Endothelial cell of umbilical vein (primary cell): ENCODE results near the gene KITLG. TPM values are rescaled to one million over a fixed set of nuclear protein-coding genes. Genes with fewer than 3 reads are reported as not detected.

ENCODE experiments used
- BruUV-seq: library from RNA; stranded (reverse); fragments of 400-500 nt; replicated peaks from 2 replicates; lab custom pipeline; 2021; lab: Mats Ljungman, UMichigan
- CTCF ChIA-PET: fragments of 300-600, 350-600 bp; sonication (Branson Sonifier 250); formaldehyde crosslinking; loops from one replicate; lab custom pipeline; 2021; ENCODE audit warnings: antibody characterized with exemption, inconsistent platforms; lab: Charles Lee
- POLR2A ChIA-PET: fragments of 300-600, 350-600 bp; sonication (Branson Sonifier 250); formaldehyde crosslinking; loops from one replicate; lab custom pipeline; 2021; ENCODE audit warnings: antibody characterized with exemption, inconsistent platforms; lab: Charles Lee
- DNase-seq: peaks from one replicate; pipeline ENCODE4 v3.0.0-alpha.2; 2011; ENCODE audit warnings: low read depth, low spot score
- FAIRE-seq: peaks from 2 replicates; lab custom pipeline; 2011; peaks lifted over from hg19 to GRCh38; lab: Jason Lieb, UNC
- H2AFZ ChIP-seq: 2 replicates; pipeline ENCODE4 v1.6.0; 2012; ENCODE audit warnings: low read depth, low read length, control low read depth, inconsistent platforms
- H3K27ac ChIP-seq: 2 replicates; pipeline ENCODE4 v1.5.1; 2011; ENCODE audit warnings: low read depth, mild to moderate bottlenecking, control low read depth, low read length, moderate library complexity; ENCODE audit not compliant: insufficient read depth
- H3K27me3 ChIP-seq, 2 experiments: 2 replicates each; pipeline versions ENCODE4 v1.6.0 to v1.6.1; 2011; ENCODE audit warnings: low read length in 2 of 2, mixed read lengths in 1 of 2; ENCODE audit not compliant: control insufficient read depth in 2 of 2, insufficient read depth in 2 of 2
- H3K36me3 ChIP-seq, 2 experiments: 2 replicates in 1 of 2; 3 replicates in 1 of 2; pipeline ENCODE4 v1.5.1; 2011; ENCODE audit warnings: low read length in 2 of 2, mild to moderate bottlenecking in 1 of 2, moderate library complexity in 1 of 2; ENCODE audit not compliant: control insufficient read depth in 2 of 2, insufficient read depth in 2 of 2; ENCODE audit errors: extremely low read depth in 1 of 2
- H3K4me1 ChIP-seq: 3 replicates; pipeline ENCODE4 v1.5.1; 2011; ENCODE audit warnings: mild to moderate bottlenecking, low read length; ENCODE audit not compliant: control insufficient read depth, insufficient read depth; ENCODE audit errors: extremely low read depth
- H3K4me2 ChIP-seq: 2 replicates; pipeline ENCODE4 v1.6.1; 2011; ENCODE audit warnings: low read length, control low read depth, mixed read lengths; ENCODE audit not compliant: insufficient read depth
- H3K4me3 ChIP-seq, 3 experiments: fragments of 200-600 bp in 1 of 3; sonication (generic), shearing (Covaris generic) in 1 of 3; replicated peaks in 1 of 3; 2 replicates each; pipeline ENCODE4 v1.5.1; 2011 to 2016; ENCODE audit warnings: control low read depth in 3 of 3, low read length in 3 of 3, mild to moderate bottlenecking in 2 of 3, inconsistent platforms in 1 of 3, low read depth in 1 of 3, moderate library complexity in 1 of 3; ENCODE audit not compliant: insufficient read depth in 1 of 3
- H3K79me2 ChIP-seq: 2 replicates; pipeline ENCODE4 v1.6.0; 2012; ENCODE audit warnings: low read length, inconsistent platforms; ENCODE audit not compliant: control insufficient read depth, insufficient read depth
- H3K9ac ChIP-seq: replicated peaks from 2 replicates; pipeline ENCODE3; 2011; ENCODE audit warnings: low read length, control low read depth; ENCODE audit not compliant: insufficient read depth; ENCODE audit errors: extremely low read depth
- H3K9me1 ChIP-seq: replicated peaks from 3 replicates; pipeline ENCODE4 v1.6.0; 2011; ENCODE audit warnings: mild to moderate bottlenecking, low read length; ENCODE audit not compliant: control insufficient read depth, insufficient read depth; ENCODE audit errors: extremely low read depth
- H3K9me3 ChIP-seq: replicated peaks from 2 replicates; pipeline ENCODE4 v1.5.1; 2012; ENCODE audit warnings: low read length, inconsistent platforms; ENCODE audit not compliant: control insufficient read depth, insufficient read depth
- H4K20me1 ChIP-seq: replicated peaks from 2 replicates; pipeline ENCODE3; 2011; ENCODE audit warnings: mild to moderate bottlenecking, low read length; ENCODE audit not compliant: control insufficient read depth, insufficient read depth; ENCODE audit errors: extremely low read depth
- GATA2 ChIP-seq: IDR thresholded peaks from 2 replicates; pipeline ENCODE4 v1.7.0; 2011; ENCODE audit warnings: low read depth, mild to moderate bottlenecking, moderate library complexity, mixed read lengths, low read length; ENCODE audit not compliant: insufficient read length, insufficient read depth
- JUN ChIP-seq: IDR thresholded peaks from 2 replicates; pipeline ENCODE4 v1.6.1; 2011; ENCODE audit warnings: borderline replicate concordance, low read depth; ENCODE audit not compliant: insufficient read length, insufficient read depth
- MAX ChIP-seq: IDR thresholded peaks from 2 replicates; pipeline ENCODE4 v1.6.1; 2011; ENCODE audit not compliant: insufficient read depth, insufficient read length
- MYC ChIP-seq: IDR thresholded peaks from one replicate; pipeline ENCODE4 v1.6.1; 2011; ENCODE audit warnings: mild to moderate bottlenecking, low read depth, low read length
- POLR2A ChIP-seq: IDR thresholded peaks from 2 replicates; pipeline ENCODE4 v1.6.1; 2012; ENCODE audit warnings: low read depth, mild to moderate bottlenecking, control low read depth, low read length
- POLR2AphosphoS5 ChIP-seq: IDR thresholded peaks from 2 replicates; pipeline ENCODE4 v1.6.1; 2012; ENCODE audit warnings: low read depth, mild to moderate bottlenecking, control low read depth, low read length, moderate library complexity; ENCODE audit not compliant: insufficient read depth
- dilution Hi-C: fragments of 300-500 bp; cut with MboI; formaldehyde crosslinking; loops from one replicate; pipeline ENCODE4 v1.15.0; 2019; ENCODE audit warnings: low sequenced_read_pairs; ENCODE audit not compliant: extremely low pct_ligation_motif_present
- intact Hi-C: fragments of 100-400 bp; cut with micrococcal nuclease; formaldehyde crosslinking; loops from one replicate; pipeline ENCODE4 v1.10.0; 2022
- polyA plus RNA-seq, 4 experiments: library from polyadenylated mRNA; depleted of rRNA in 3 of 4; stranded (reverse) in 3 of 4; unstranded in 1 of 4; fragments of >200 nt; gene quantifications; 2 replicates each; pipeline versions ENCODE4 v1.2.1 to v1.2.3, GENCODE V29; 2011 to 2012; ENCODE audit warnings: missing spikeins in 1 of 4
- total RNA-seq: library from RNA; stranded (reverse); gene quantifications from 2 replicates; pipeline ENCODE4 v1.2.3, GENCODE V29; 2021
- TF ChIP-seq, protein P1 (sequence below), 2 donors: IDR thresholded peaks; 1 replicate in 1 of 2; 2 replicates in 1 of 2; pipeline ENCODE4 v1.5.1; 2011; ENCODE audit warnings: low read length in 2 of 2, mild to moderate bottlenecking in 2 of 2, moderate library complexity in 2 of 2, control low read depth in 1 of 2, inconsistent platforms in 1 of 2, low read depth in 1 of 2; ENCODE audit not compliant: insufficient read depth in 1 of 2; ENCODE audit errors: extremely low read depth in 1 of 2

The KITLG gene
- total and polyA plus RNA-seq, 2 donors (not counting 3 experiments of a cell fraction or from before 2014, with no cell fraction given): 3.8 to 32.5 TPM

DNA sequence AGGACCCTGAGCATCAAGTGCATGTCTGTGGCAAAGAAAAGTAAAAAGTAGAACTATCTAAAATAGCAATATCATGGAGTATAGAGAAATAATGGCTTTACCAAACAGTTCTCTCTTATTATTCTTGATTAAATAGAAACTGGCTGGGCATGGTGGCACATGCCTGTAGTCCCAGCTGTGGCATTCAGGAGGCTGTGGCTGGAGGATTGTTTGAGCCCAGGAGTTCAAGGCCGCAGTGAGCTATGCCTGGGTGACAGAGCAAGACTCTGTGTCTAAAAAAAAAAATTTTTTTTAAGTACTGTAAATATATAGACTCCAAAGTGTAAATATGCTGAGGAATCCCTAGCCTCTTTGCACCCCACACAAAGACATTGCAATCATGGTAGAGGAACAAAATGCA lies 121.9 kb downstream of the KITLG start:
- Histone ChIP-seq H3K4me2 (no peak overlapping the region), H2AFZ (no peak overlapping the region), H3K9ac (no peak overlapping the region), H4K20me1 (no peaks in the 10 kb centered on the region), H3K27me3 (no peaks in the 10 kb centered on the region), H3K4me1 (no peaks in the 10 kb centered on the region), H3K79me2 (no peaks in the 10 kb centered on the region), H3K27ac (no peak overlapping the region), H3K9me1 (no peaks in the 10 kb centered on the region), H3K4me3 (no peak overlapping the region), H3K36me3 (no peaks in the 10 kb centered on the region), H3K9me3 (no peaks in the 10 kb centered on the region)
- no peak for DNase-seq
- TF ChIP-seq POLR2A (no peak), MAX (no peak), MYC (no peak), JUN (no peak)
- TF ChIP-seq, protein P1, sequence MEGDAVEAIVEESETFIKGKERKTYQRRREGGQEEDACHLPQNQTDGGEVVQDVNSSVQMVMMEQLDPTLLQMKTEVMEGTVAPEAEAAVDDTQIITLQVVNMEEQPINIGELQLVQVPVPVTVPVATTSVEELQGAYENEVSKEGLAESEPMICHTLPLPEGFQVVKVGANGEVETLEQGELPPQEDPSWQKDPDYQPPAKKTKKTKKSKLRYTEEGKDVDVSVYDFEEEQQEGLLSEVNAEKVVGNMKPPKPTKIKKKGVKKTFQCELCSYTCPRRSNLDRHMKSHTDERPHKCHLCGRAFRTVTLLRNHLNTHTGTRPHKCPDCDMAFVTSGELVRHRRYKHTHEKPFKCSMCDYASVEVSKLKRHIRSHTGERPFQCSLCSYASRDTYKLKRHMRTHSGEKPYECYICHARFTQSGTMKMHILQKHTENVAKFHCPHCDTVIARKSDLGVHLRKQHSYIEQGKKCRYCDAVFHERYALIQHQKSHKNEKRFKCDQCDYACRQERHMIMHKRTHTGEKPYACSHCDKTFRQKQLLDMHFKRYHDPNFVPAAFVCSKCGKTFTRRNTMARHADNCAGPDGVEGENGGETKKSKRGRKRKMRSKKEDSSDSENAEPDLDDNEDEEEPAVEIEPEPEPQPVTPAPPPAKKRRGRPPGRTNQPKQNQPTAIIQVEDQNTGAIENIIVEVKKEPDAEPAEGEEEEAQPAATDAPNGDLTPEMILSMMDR (IDR thresholded peaks at IDR 0.05; ENCODE audit: extremely low read depth in 1 of 2, insufficient read depth in 1 of 2, low read depth in 1 of 2, low read length in 2 of 2): no peak
- FAIRE-seq: no peak
- no TSS peak for BruUV-seq
- intact Hi-C loops: no loop called here
- ChIA-PET CTCF (no interaction called here), POLR2A (no interaction called here)
- dilution Hi-C loops: no loop called here

DNA sequence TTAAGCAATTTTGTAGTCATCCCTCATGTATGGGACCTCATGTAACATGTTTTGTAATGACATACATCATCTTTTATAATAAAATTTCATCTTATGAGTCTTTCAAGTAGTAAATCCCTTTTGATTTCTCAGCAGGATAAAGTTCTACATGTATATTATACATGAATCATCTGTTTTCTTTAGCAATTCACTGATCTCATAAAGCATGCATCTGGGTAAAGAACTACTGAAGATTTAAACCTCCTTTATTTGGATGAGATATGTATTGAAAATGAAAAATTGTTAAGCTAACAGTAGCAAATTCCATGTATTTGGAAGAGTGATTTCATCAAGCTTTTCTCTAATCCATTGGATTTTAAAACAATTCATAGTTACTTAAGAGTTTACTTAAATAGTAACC lies 126.9 kb downstream of the KITLG start:
- DNase-seq (no peak), FAIRE-seq (no peak)
- Histone ChIP-seq H3K36me3 (no peaks in the 10 kb centered on the region), H3K79me2 (no peaks in the 10 kb centered on the region), H3K9me1 (no peaks in the 10 kb centered on the region), H4K20me1 (no peaks in the 10 kb centered on the region), H3K4me3 (no peak overlapping the region), H3K9me3 (no peaks in the 10 kb centered on the region), H3K4me1 (no peaks in the 10 kb centered on the region), H2AFZ (no peak overlapping the region), H3K9ac (no peak overlapping the region), H3K27ac (no peak overlapping the region), H3K4me2 (no peak overlapping the region), H3K27me3 (no peaks in the 10 kb centered on the region)
- BruUV-seq: no TSS peak
- TF ChIP-seq POLR2A: no peak
- no peak for TF ChIP-seq POLR2AphosphoS5
- no peak for TF ChIP-seq GATA2
- TF ChIP-seq, protein P1 (IDR thresholded peaks at IDR 0.05; ENCODE audit: extremely low read depth in 1 of 2, insufficient read depth in 1 of 2, low read depth in 1 of 2, low read length in 2 of 2): no peak
- ChIA-PET POLR2A (no interaction called here), CTCF (interaction anchor here (1.1 kb wide), 1 partner anchor 40 kb away, joined by 3 read pairs; no protein-coding TSS in a partner anchor)
- dilution Hi-C loops: no loop called here
- intact Hi-C loops: no loop called here
